HCT116 (cell line): ENCODE data around the gene UNC79. TPM values are rescaled to one million over a fixed set of nuclear protein-coding genes. Genes with fewer than 3 reads are reported as not detected.

ENCODE experiments used
- ATAC-seq: fragments of 200-7000 bp; cut with Tn5 transposase; 2 replicates; pipeline ENCODE4 v1.9.1; 2020; ENCODE audit warnings: mild to moderate bottlenecking, moderate library complexity
- BruUV-seq: library from RNA; stranded (reverse); fragments of 400-500 nt; replicated peaks from 2 replicates; lab custom pipeline; 2021; lab: Mats Ljungman, UMichigan
- CTCF ChIA-PET: fragments of 300-600 bp; sonication (Branson Sonifier 250); formaldehyde crosslinking; loops from one replicate; lab custom pipeline; 2021; ENCODE audit warnings: antibody characterized with exemption; lab: Charles Lee
- POLR2A ChIA-PET: fragments of 300-600, 350-600 bp; sonication (Branson Sonifier 250); formaldehyde crosslinking; loops from one replicate; lab custom pipeline; 2021; ENCODE audit warnings: antibody characterized with exemption; lab: Charles Lee
- RAD21 ChIA-PET, 2 experiments: fragments of 300-600 bp; sonication (Branson Sonifier 250); formaldehyde crosslinking; loops; one replicate each; lab custom pipeline; 2023; ENCODE audit warnings: low total read pairs in 2 of 2; ENCODE audit not compliant: uncharacterized antibody in 2 of 2, unreplicated experiment in 2 of 2, low non-redundant PET in 1 of 2; lab: Charles Lee
- DNase-seq: peaks from one replicate; pipeline ENCODE4 v3.0.0-alpha.2; 2010; ENCODE audit warnings: low read depth, low spot score
- H2AFZ ChIP-seq: fragments of 200-600 bp; shearing (Covaris generic), sonication (generic); 2 replicates; pipeline ENCODE4 v1.6.1; 2017; ENCODE audit warnings: low read depth, mixed run types, mixed read lengths, antibody characterized with exemption, low read length; ENCODE audit not compliant: poor library complexity, severe bottlenecking
- H3K27ac ChIP-seq: 2 replicates; pipeline ENCODE4 v1.5.1; 2012; ENCODE audit warnings: low read depth, low read length
- H3K27me3 ChIP-seq: fragments of 200-600 bp; sonication (generic); 2 replicates; pipeline ENCODE4 v1.6.1; 2016; ENCODE audit warnings: mixed run types, low read length, mixed read lengths; ENCODE audit not compliant: insufficient read depth
- H3K36me3 ChIP-seq, 2 experiments: fragments of 200-500 bp in 1 of 2; fragments of 200-600 bp in 1 of 2; sonication (Bioruptor generic) in 1 of 2; sonication (generic) in 1 of 2; 2 replicates each; pipeline versions ENCODE4 v1.5.1 to v1.6.1; 2014 to 2016; ENCODE audit warnings: low read length in 2 of 2, inconsistent platforms in 1 of 2, mixed read lengths in 1 of 2, mixed run types in 1 of 2; ENCODE audit not compliant: insufficient read depth in 2 of 2, control insufficient read depth in 1 of 2
- H3K4me1 ChIP-seq, 2 experiments: fragments of 200-600 bp in 1 of 2; sonication (generic) in 1 of 2; 2 replicates each; pipeline versions ENCODE4 v1.5.1 to v1.6.1; 2012 to 2017; ENCODE audit warnings: low read length in 2 of 2, inconsistent platforms in 1 of 2, mild to moderate bottlenecking in 1 of 2, mixed read lengths in 1 of 2, mixed run types in 1 of 2, moderate library complexity in 1 of 2; ENCODE audit not compliant: insufficient read depth in 2 of 2, control insufficient read depth in 1 of 2
- H3K4me2 ChIP-seq: fragments of 200-600 bp; sonication (generic); 2 replicates; pipeline ENCODE4 v1.6.1; 2017; ENCODE audit warnings: mixed run types, low read length, mixed read lengths
- H3K4me3 ChIP-seq, 2 experiments: fragments of 200-600 bp in 1 of 2; sonication (generic) in 1 of 2; replicated peaks in 1 of 2; 2 replicates each; pipeline ENCODE4 v1.5.1; 2011 to 2016; ENCODE audit warnings: low read length in 2 of 2, control low read depth in 1 of 2, low read depth in 1 of 2, mild to moderate bottlenecking in 1 of 2, mixed read lengths in 1 of 2, mixed run types in 1 of 2
- H3K79me2 ChIP-seq: fragments of 200-600 bp; sonication (generic); 2 replicates; pipeline ENCODE4 v1.6.1; 2017; ENCODE audit warnings: mild to moderate bottlenecking, mixed run types, low read length, moderate library complexity, mixed read lengths; ENCODE audit not compliant: insufficient read depth
- H3K9ac ChIP-seq: fragments of 200-600 bp; sonication (generic); 2 replicates; pipeline ENCODE4 v1.6.1; 2016; ENCODE audit warnings: low read length, mixed read lengths
- H3K9me2 ChIP-seq: fragments of 200-600 bp; sonication (generic), shearing (Covaris generic); 2 replicates; pipeline ENCODE4 v1.6.1; 2017; ENCODE audit warnings: mixed run types, mild to moderate bottlenecking, moderate library complexity; ENCODE audit not compliant: insufficient read depth
- H3K9me3 ChIP-seq, 2 experiments: fragments of 200-500 bp in 1 of 2; fragments of 200-600 bp in 1 of 2; sonication (Bioruptor generic) in 1 of 2; sonication (generic) in 1 of 2; 2 replicates each; pipeline ENCODE4 v1.6.1; 2014 to 2017; ENCODE audit warnings: low read length in 2 of 2, mixed read lengths in 2 of 2, inconsistent platforms in 1 of 2, low read depth in 1 of 2, mild to moderate bottlenecking in 1 of 2, mixed run types in 1 of 2, moderate library complexity in 1 of 2; ENCODE audit not compliant: control insufficient read depth in 1 of 2, insufficient read depth in 1 of 2
- H4K20me1 ChIP-seq: fragments of 200-600 bp; sonication (generic), shearing (Covaris generic); 2 replicates; pipeline ENCODE4 v1.6.1; 2017; ENCODE audit warnings: mixed run types, mild to moderate bottlenecking, moderate library complexity; ENCODE audit not compliant: insufficient read depth
- CEBPB ChIP-seq: IDR thresholded peaks from 2 replicates; pipeline ENCODE4 v1.6.1; 2012; ENCODE audit warnings: low read depth
- EGR1 ChIP-seq: IDR thresholded peaks from 2 replicates; pipeline ENCODE4 v1.6.1; 2012; ENCODE audit warnings: low read depth
- ELF1 ChIP-seq: IDR thresholded peaks from 2 replicates; pipeline ENCODE4 v1.6.1; 2012; ENCODE audit warnings: low read depth, borderline replicate concordance
- EZH2 ChIP-seq: fragments of 200-600 bp; sonication (generic); IDR thresholded peaks from 2 replicates; pipeline ENCODE4 v1.6.1; 2017; ENCODE audit warnings: antibody characterized with exemption, mixed run types
- FOSL1 ChIP-seq: IDR thresholded peaks from 2 replicates; pipeline ENCODE4 v1.6.1; 2012; ENCODE audit warnings: low read depth
- REST ChIP-seq: IDR thresholded peaks from 2 replicates; pipeline ENCODE4 v1.6.1; 2012; ENCODE audit warnings: low read depth
- SIN3A ChIP-seq: IDR thresholded peaks from 2 replicates; pipeline ENCODE4 v1.6.1; 2012; ENCODE audit warnings: low read depth
- SRF ChIP-seq: IDR thresholded peaks from 2 replicates; pipeline ENCODE4 v1.6.1; 2012; ENCODE audit warnings: low read depth
- TCF7L2 ChIP-seq: IDR thresholded peaks from 2 replicates; pipeline ENCODE4 v1.7.0; 2011; ENCODE audit warnings: borderline replicate concordance, inconsistent platforms; ENCODE audit not compliant: insufficient read depth, insufficient read length; ENCODE audit errors: extremely low read depth
- ZBTB33 ChIP-seq: IDR thresholded peaks from 2 replicates; pipeline ENCODE4 v1.6.1; 2011; ENCODE audit warnings: mild to moderate bottlenecking, low read length, moderate library complexity; ENCODE audit not compliant: insufficient replicate concordance; ENCODE audit errors: extremely low read depth
- ZFX ChIP-seq: fragments of 450-650 bp; IDR thresholded peaks from 2 replicates; pipeline ENCODE4 v1.6.1; 2017
- intact Hi-C: fragments of 100-400 bp; cut with micrococcal nuclease; formaldehyde crosslinking; loops from 2 replicates; pipeline ENCODE4 v1.10.0; 2022
- total RNA-seq: library from RNA; stranded (reverse); gene quantifications from one replicate; pipeline ENCODE4 v1.2.1, GENCODE V29; 2021; ENCODE audit not compliant: unreplicated experiment
- TF ChIP-seq, protein P1 (sequence below): IDR thresholded peaks from 2 replicates; pipeline ENCODE4 v1.6.1; 2012
- TF ChIP-seq, protein P2 (sequence below): IDR thresholded peaks from 2 replicates; pipeline ENCODE4 v1.6.1; 2012

Gene UNC79
- total RNA-seq, 1 experiment from 2014 or later: 0.10 TPM

GRCh38 chr14:93676416-93676958, 245.7 kb downstream of the UNC79 start:
- Histone ChIP-seq H3K79me2 (no peaks in the 10 kb centered on the region), H3K9me3 (no peaks in the 10 kb centered on the region), H3K9me2 (no peaks in the 10 kb centered on the region), H3K27me3 (peaks cover 4% of the 10 kb centered on the region; the same call in 1 of the 2 replicates), H3K9ac (no peak overlapping the region), H3K4me3 (no peak overlapping the region), H4K20me1 (no peaks in the 10 kb centered on the region), H2AFZ (no peak overlapping the region), H3K4me2 (no peak overlapping the region), H3K27ac (no peak overlapping the region), H3K36me3 (no peaks in the 10 kb centered on the region), H3K4me1 (no peaks in the 10 kb centered on the region)
- no peak for TF ChIP-seq REST
- TF ChIP-seq ELF1: no peak
- DNase-seq: no peak
- POLR2A ChIA-PET: no interaction called here
- intact Hi-C loops: no loop called here
- ATAC-seq: no peak
- RAD21 ChIA-PET: no interaction called here
- BruUV-seq: no TSS peak
- CTCF ChIA-PET: no interaction called here

DNA sequence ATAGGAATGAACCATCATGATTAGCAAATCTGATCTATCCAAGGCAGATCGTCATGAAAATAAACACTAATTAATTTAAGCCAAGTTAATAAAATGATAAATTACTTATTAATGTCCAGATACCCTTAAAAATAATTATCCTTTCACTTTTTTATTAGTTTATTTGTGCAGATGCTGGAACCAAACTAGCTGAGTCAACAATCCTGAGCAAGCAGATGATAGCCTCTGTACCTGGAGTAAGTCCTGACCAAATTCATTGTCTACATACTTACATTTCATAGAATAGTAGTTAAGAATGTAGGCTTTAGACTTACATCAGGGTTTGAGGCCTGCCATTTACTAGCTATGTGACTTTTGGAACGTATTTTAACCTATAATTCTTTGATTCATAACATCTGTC, 251.7 kb downstream of the UNC79 start:
- H3K27me3 ChIP-seq: peaks cover 10% of the 10 kb centered on the region; the same call in 1 of the 2 replicates
- no peak for ATAC-seq
- CTCF ChIA-PET: no interaction called here
- H3K4me1 ChIP-seq: no peaks in the 10 kb centered on the region
- H4K20me1 ChIP-seq: no peaks in the 10 kb centered on the region
- no peak overlapping the region for H3K4me2 ChIP-seq
- no peaks in the 10 kb centered on the region for H3K36me3 ChIP-seq
- no peaks in the 10 kb centered on the region for H3K79me2 ChIP-seq
- POLR2A ChIA-PET: no interaction called here
- TF ChIP-seq SRF: no peak
- TF ChIP-seq, protein P1, sequence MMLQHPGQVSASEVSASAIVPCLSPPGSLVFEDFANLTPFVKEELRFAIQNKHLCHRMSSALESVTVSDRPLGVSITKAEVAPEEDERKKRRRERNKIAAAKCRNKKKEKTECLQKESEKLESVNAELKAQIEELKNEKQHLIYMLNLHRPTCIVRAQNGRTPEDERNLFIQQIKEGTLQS: no peak
- TF ChIP-seq ELF1: no peak
- no peak for TF ChIP-seq FOSL1
- no peak for TF ChIP-seq ZFX
- no peak for TF ChIP-seq SIN3A
- no peak for TF ChIP-seq CEBPB
- no peak for TF ChIP-seq EGR1
- TF ChIP-seq, protein P2, sequence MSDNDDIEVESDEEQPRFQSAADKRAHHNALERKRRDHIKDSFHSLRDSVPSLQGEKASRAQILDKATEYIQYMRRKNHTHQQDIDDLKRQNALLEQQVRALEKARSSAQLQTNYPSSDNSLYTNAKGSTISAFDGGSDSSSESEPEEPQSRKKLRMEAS: no peak
- no peak for TF ChIP-seq EZH2
- TF ChIP-seq ZBTB33: no peak
- TF ChIP-seq TCF7L2: no peak
- no peak for DNase-seq
- H3K27ac ChIP-seq: no peak overlapping the region
- H2AFZ ChIP-seq: no peak overlapping the region
- H3K9me3 ChIP-seq: no peaks in the 10 kb centered on the region
- RAD21 ChIA-PET: no interaction called here
- no peak overlapping the region for H3K9ac ChIP-seq
- intact Hi-C loops: no loop called here
- H3K9me2 ChIP-seq: no peaks in the 10 kb centered on the region
- no TSS peak for BruUV-seq
- H3K4me3 ChIP-seq: no peak overlapping the region
